ENCODE data around the gene PPP2R1B.
"Not testable (repeated sequence)": the region's sequence is repeated elsewhere in the genome, so short reads cannot be mapped to it uniquely, and the experiment has no call there.

DNA sequence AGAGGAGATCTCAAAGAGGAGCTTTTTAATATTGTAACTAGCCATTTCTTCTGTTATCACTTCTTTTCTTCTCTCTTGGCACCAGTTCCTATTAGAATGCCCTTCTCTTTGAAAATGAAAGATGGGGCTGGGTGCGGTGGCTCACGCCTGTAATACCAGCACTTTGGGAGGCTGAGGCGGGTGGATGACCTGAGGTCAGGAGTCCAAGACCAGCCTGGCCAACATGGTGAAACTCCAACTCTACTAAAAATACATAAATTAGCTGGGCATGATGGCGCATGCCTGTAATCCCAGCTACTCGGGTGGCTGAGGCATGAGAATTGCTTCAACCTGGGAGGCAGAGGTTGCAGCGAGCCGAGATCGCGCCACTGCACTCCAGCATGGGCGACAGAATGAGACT lies 18.1 kb upstream of the PPP2R1B start:
- TF ChIP-seq, protein P1, sequence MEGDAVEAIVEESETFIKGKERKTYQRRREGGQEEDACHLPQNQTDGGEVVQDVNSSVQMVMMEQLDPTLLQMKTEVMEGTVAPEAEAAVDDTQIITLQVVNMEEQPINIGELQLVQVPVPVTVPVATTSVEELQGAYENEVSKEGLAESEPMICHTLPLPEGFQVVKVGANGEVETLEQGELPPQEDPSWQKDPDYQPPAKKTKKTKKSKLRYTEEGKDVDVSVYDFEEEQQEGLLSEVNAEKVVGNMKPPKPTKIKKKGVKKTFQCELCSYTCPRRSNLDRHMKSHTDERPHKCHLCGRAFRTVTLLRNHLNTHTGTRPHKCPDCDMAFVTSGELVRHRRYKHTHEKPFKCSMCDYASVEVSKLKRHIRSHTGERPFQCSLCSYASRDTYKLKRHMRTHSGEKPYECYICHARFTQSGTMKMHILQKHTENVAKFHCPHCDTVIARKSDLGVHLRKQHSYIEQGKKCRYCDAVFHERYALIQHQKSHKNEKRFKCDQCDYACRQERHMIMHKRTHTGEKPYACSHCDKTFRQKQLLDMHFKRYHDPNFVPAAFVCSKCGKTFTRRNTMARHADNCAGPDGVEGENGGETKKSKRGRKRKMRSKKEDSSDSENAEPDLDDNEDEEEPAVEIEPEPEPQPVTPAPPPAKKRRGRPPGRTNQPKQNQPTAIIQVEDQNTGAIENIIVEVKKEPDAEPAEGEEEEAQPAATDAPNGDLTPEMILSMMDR (IDR thresholded peaks at IDR 0.05; ENCODE audit: insufficient read depth, low read depth, low read length) = not testable (repeated sequence)
- not testable (repeated sequence) for TF ChIP-seq EZH2 (IDR thresholded peaks at IDR 0.05; ENCODE audit: insufficient read depth, low read length)

Measured in astrocyte (in vitro differentiated cells and primary cell).